Measurements from ENCODE around the gene ITPR2.

The ITPR2 gene

DNA sequence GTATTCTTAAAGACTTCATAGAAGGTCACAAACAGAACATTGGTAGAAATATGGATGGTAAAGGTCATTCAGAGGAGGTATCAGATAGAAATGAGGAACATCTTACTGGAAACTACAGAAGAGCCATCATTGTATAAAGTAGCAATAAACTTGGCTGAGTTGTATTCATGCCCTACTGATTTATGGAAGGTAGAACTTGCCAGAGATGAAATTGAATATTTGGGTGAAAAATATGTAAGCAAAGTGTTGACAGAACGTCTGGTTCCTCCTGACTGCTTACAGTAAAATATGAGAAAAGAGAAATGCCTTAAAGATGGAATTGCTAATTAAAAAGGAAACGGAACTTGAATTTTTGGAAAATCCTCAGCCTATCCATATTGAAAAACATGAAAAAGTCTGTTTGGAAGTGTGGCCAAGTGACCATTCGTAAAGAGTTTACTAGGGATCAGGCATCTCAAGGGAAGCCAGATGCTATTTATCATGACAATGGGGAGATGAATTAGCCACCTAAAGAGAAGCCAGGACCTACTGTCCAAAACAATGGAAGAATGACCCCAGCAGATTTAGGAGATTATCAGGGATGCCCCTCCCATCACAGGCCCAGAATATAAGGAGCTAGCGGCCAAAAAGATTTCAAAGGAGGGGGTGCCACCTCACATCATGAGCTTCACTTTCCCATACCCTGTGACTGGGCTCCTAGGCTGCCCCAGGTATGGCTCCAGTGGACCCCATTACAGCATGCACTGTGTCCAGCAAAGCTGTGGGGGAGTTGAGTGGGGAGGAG is 189.3 kb downstream of the ITPR2 start:
- no peak for DNase-seq (ENCODE audit: low read depth)
- no peak overlapping the region for H3K4me3 ChIP-seq (ENCODE audit: low read depth, low read length)
- TF ChIP-seq, protein P1, sequence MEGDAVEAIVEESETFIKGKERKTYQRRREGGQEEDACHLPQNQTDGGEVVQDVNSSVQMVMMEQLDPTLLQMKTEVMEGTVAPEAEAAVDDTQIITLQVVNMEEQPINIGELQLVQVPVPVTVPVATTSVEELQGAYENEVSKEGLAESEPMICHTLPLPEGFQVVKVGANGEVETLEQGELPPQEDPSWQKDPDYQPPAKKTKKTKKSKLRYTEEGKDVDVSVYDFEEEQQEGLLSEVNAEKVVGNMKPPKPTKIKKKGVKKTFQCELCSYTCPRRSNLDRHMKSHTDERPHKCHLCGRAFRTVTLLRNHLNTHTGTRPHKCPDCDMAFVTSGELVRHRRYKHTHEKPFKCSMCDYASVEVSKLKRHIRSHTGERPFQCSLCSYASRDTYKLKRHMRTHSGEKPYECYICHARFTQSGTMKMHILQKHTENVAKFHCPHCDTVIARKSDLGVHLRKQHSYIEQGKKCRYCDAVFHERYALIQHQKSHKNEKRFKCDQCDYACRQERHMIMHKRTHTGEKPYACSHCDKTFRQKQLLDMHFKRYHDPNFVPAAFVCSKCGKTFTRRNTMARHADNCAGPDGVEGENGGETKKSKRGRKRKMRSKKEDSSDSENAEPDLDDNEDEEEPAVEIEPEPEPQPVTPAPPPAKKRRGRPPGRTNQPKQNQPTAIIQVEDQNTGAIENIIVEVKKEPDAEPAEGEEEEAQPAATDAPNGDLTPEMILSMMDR (IDR thresholded peaks at IDR 0.05; ENCODE audit: low read depth, low read length, missing control alignments): no peak

DNA sequence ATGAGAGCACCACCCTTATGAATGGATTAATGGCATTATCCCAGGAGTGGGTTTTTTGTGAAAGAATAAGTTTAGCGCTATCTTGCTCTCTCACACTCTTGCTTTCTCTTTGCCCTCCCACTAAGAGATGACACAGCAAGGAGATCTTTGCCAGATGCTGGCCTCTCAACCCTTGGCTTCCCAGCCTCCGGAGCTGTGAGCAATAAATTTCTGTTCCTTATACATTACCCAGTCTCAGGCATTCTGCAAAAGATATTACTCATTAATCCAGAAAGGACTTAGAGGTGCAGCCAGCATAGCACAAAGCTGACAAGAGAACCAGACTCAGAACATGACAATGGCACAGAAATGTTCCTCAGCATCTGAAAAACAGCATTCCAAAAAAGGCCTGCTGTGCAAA is 190.6 kb downstream of the ITPR2 start:
- TF ChIP-seq, protein P1 (IDR thresholded peaks at IDR 0.05; ENCODE audit: low read depth, low read length, missing control alignments): no peak
- DNase-seq (ENCODE audit: low read depth): no peak
- H3K4me3 ChIP-seq (ENCODE audit: low read depth, low read length): no peak overlapping the region

DNA sequence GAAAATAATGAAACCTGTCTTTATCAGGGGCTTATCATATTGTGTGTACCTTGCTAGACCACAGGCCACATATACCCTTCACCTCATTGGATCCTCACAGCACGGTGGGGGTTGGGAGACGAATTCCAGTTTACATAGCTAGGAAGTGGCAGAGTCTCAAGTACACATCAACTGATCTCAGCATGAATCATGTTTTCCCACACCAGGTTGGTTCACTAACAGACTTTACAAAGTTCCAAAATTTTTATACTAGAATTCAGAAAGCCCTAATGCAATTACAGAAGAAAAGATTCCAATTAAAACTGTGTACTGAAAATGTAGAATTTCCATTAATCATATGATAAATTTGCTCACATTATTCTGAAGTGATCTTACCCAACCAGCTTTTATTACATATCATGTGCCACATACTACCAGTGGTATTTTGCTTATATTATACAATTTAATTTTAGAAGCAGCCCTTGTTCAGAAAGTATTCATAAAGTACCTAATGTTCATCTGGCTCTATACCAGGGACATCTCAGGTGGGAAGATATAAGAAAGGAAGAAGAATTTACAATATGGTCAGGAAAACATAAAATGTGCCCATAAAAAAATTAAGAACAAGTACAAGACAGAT is 196.2 kb downstream of the ITPR2 start:
- H3K4me3 ChIP-seq (ENCODE audit: low read depth, low read length): no peak overlapping the region
- no peak for DNase-seq (ENCODE audit: low read depth)
- TF ChIP-seq, protein P1 (IDR thresholded peaks at IDR 0.05; ENCODE audit: low read depth, low read length, missing control alignments): no peak

DNA sequence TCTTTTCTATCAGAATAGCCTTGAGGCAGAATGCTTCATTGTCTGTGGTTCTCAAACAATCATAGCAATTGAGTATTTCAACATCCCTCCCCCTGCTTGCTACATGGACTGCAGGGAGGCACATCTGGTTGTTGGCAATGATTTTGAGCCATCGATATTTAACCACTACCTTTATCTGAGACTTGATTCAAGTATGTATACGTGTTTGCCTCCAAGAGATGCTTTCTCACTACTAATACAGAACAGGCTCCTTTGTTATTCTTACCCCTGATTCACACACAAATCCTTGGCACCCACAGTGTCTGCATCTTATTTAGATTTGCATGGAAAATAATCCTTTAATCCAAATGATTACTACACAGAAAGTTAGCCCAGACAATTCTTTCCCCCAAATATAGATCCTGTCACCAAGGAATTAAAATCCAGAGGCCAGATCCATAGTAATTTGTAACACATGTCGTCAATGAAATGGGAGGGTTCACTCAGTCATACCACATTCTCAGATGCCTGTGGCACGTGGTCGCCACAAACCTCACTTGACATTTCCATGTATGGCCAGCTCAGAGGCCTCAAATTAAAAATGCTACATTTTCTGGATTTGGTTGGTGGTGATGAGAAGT is 199.3 kb downstream of the ITPR2 start:
- no peak for DNase-seq (ENCODE audit: low read depth)
- TF ChIP-seq, protein P1 (IDR thresholded peaks at IDR 0.05; ENCODE audit: low read depth, low read length, missing control alignments): no peak

DNA sequence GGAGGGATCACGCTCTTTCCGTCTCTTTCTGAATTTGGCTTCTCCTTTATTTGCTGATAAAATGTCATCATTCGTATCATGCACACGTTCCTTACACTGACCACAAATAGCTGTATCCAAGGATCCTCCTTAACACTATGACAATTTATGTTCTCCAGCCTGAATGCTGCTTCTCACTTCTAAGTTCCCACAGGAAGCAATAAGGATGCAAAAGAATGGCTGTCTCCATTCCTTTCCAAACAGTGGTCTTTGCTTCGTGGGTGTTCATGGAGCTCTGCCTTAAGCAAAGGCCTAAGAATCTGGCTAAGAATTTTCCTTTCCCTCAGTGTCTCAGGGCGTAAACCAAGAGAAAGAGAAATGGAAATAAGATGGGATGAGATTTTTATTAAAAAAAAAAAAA is 200.2 kb downstream of the ITPR2 start:
- H3K4me3 ChIP-seq (ENCODE audit: low read depth, low read length): no peak overlapping the region
- TF ChIP-seq, protein P1 (IDR thresholded peaks at IDR 0.05; ENCODE audit: low read depth, low read length, missing control alignments): no peak
- no peak for DNase-seq (ENCODE audit: low read depth)

More for the DNA sequence above, 199.3 kb downstream of the ITPR2 start:
- no peak overlapping the region for H3K4me3 ChIP-seq (ENCODE audit: low read depth, low read length)

DNA sequence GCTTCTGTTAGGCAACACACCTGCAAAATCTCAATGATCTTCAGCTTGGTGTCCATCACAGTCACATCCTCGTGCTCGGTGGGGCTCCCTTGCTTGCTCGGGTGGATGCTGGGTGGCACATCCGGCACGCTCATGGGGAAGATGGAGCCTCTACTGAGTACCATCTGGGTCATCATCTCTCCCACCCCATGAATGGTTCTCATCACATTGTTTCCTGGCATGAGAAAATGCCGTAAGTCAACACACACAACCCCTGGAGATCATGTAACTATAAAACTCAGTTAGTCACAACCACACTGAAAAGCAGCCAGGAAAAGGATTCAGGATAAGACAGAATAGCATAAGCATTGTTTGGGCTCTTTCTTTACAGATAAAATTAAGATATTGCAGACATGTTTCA is 201.1 kb downstream of the ITPR2 start:
- TF ChIP-seq, protein P1 (IDR thresholded peaks at IDR 0.05; ENCODE audit: low read depth, low read length, missing control alignments): no peak
- DNase-seq (ENCODE audit: low read depth): no peak
- H3K4me3 ChIP-seq (ENCODE audit: low read depth, low read length): no peak overlapping the region
